HG03066 (cell line): ENCODE results near the gene OR2B2.
"Not testable (repeated sequence)": the region's sequence is repeated elsewhere in the genome, so short reads cannot be mapped to it uniquely, and the experiment has no call there.

Experiments
- ATAC-seq: cut with Tn5 transposase; IDR thresholded peaks from one replicate; pipeline ENCODE4 v1.9.1; 2021; ENCODE audit warnings: low read depth; ENCODE audit not compliant: unreplicated experiment

The OR2B2 gene

GRCh38 chr6:27911956-27912446 lies at the start of gene OR2B2:
OR2B2 (minus strand) TSS chr6:27912396; CDS start chr6:27912319, 77 bp downstream.
- ATAC-seq = no peak

GRCh38 chr6:27957516-27957915 lies 45.3 kb upstream of the OR2B2 start:
- ATAC-seq = no peak

GRCh38 chr6:27956941-27957340 lies 44.7 kb upstream of the OR2B2 start, which contains the start of gene OR2B6:
OR2B6 (plus strand) TSS chr6:27957241; CDS start chr6:27957241, 0 bp downstream.
- ATAC-seq = no peak

- no peak for ATAC-seq
Measured at GRCh38 chr6:27951040-27951439, 38.8 kb upstream of the OR2B2 start.

GRCh38 chr6:27948237-27948636 lies 36.0 kb upstream of the OR2B2 start:
- ATAC-seq = no peak

DNA sequence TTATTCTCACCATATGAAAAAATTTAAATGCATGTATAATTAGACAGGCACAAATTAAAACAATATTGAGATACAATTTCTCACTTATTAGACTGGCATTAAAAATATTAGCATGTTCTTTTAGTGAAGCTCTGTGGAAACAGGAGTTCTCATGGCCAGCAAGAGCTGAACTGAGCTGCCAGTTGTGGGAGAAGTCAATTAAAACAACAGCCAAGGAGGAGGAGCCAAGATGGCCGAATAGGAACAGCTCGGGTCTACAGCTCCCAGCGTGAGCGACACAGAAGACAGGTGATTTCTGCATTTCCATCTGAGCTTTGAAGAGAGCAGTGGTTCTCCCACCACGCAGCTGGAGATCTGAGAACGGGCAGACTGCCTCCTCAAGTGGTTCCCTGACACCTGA lies 30.9 kb upstream of the OR2B2 start:
- ATAC-seq = not testable (repeated sequence)

GRCh38 chr6:27940766-27941165 lies 28.6 kb upstream of the OR2B2 start:
- no peak for ATAC-seq

- ATAC-seq = no peak
Measured at GRCh38 chr6:27931209-27931608, 19.0 kb upstream of the OR2B2 start.

- ATAC-seq = not testable (repeated sequence)
Measured at GRCh38 chr6:27929930-27930329, 17.7 kb upstream of the OR2B2 start.

GRCh38 chr6:27928041-27928440 lies 15.8 kb upstream of the OR2B2 start:
- ATAC-seq = not testable (repeated sequence)

DNA sequence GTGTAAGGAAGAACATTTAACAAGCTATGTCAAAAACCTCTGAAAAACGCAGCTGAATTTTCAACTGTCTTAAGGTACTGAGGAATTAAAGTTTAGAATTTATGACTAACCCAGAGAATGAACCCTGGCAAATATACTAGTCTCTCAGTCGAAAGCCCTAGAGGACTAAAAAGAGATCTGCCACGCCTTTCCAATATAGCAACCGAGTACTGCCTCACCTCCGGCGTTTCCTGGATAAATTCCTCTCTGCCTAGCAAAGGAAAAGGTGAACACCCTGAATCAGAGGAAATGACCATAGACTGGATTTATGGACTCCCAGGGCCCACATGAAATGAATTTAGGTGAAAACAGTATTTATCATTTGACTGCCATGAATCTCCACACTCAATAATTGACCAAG lies 12.0 kb upstream of the OR2B2 start:
- no peak for ATAC-seq

GRCh38 chr6:27922949-27923348 lies 10.8 kb upstream of the OR2B2 start:
- no peak for ATAC-seq

DNA sequence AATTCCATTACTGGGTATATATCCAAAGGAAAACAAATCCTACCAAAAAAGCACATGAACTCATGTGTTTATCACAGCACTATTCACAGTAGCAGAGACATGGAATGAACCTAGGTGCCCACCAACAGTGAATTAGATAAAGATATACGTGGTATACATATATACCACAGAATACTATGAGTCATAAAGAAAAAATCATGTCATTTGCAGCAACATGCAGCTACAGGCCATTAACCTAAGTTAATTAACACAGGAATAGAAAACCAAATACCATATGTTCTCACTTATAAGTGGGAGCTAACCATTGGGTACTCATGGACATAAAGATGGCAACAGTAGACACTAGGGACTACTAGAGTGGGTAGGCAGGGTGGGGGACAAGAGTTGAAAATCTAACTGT lies 4.2 kb downstream of the OR2B2 start:
- no peak for ATAC-seq

DNA sequence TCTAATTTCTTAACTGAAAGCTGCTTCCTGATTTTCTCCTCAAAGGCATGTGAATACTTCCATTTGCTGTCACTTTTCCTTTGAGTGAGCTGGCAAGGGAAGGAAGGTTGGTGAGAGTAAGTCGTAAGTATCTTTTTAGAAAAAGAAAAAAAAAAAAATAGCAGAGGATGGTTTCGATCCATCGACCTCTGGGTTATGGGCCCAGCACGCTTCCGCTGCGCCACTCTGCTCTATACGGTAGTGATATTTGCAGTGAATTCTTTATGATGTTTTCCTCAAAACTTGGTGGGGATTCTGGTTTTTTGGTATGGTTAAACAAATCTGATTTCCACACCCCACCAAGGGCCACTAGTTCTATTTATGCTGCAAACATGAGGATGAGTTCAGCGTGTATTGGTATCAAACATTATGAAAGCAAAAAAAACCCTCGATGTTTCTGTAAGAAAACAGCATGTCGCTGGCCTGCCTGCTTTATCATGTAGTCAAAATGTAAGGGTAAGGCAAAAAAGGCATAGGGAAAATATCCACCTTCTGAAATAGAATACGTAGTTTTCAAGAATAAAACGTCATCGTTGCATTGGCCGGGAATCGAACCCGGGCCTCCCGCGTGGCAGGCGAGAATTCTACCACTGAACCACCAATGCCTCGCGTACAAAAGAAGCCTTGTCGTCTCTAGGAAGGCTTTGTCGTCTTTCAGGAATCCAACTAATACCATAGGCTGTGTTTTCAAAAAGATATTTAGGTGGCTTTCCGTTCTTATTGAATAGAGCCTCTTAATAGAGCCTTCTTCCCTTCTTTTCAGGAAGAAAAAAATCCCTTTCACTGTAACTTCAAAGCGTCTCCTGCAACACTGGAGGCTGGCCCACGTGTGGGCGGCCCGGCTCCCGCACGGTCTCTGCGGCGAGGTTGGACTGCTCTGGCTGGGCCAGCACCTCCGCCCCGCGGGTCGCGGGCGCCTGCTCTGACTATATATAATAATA lies 9.6 kb downstream of the OR2B2 start:
- peak; percentile 75 for ATAC-seq

GRCh38 chr6:27901801-27902200 lies 10.4 kb downstream of the OR2B2 start:
- ATAC-seq = no peak

- ATAC-seq = not testable (repeated sequence)
Measured at GRCh38 chr6:27900197-27900596, 12.0 kb downstream of the OR2B2 start.

DNA sequence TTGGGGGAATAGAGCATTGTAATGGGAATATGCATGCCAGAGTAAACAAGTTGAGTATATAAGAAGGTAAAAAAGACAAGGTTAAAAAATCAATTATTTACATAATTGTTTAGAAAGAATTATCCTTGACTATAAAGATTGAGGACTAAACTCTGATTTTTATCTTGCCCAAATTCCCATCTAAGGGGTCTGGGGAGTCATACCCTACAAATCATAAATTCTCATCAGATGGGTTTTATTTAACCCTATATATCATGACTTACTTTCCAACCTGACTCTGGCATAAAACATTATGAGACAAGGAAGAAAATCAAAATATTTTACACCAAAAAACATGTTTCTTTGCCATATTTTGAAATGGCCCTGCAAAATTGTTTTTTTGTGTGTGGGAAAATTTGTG lies 12.7 kb downstream of the OR2B2 start:
- ATAC-seq = no peak

DNA sequence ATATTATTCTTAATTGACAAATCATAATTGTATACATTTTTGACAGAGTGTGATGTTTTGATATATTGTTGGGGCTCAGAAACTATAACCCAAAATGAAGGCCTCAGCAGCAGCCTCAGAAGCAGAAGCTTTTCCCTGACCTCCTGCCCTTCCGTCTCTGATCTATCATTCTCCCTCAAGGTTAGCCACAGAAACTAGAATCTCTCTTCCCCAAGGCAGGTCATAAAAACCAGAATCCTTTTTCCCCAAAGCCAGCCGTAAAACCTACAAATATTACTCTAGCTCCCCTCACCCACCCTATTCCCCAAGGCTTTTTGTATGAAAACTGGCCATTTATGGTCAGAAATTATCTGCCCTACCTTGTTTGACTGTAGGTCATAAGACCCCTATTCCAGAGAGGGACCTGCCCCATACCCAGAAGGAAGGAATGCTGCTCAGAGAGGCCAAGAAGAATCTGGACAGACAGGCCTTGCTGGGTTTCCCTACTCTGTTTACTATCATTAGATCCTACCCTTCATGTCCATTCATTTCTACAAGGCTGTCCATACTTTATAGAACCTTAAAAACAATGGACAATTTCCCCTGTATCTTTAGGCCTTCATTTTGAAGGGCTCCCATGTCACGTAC lies 14.5 kb downstream of the OR2B2 start:
- no peak for ATAC-seq

GRCh38 chr6:27896398-27896796 lies 15.8 kb downstream of the OR2B2 start:
- ATAC-seq = no peak

DNA sequence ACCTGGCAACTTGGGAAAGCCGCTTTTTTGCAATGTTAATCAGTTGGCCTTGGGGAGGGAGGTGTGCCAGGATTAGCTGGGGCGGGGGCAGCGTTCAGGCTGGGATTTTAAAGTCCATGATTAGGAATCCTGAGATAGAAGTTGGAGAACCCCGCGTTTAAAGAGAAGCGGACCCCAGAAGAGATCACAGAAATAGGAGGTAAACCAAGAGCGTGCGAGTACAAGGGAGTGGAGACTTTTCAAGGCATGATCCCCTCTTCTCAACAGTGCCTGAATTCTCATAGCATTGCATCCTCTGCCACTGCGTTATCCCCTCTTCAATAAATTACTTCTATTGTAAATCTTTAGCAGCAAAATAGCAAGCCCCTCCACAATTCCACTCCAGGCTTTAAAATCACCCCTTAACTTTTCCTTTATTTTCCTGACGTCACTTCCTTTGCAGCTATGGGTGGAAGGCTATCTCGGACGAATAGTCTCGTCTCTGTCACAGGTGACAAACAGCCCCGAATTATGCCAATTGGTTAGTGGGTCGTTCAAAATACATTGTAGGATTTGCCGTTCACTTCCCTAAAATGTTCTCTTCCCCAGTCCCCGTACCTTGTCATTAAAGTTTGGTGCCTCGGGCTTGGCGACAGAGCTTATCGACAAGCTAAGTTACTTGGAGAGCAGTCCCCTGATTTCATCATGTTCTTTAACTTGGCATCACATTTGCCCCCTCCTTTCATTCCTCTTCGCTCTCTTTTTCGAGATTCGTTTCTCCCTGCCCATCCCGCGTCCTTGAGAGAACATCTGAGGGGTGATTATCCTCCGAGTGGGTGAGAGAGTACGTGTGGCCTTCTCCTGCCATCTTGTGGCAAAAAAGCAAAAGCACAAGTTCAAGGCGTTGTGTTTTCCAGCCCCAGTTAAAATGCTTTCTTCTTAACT lies 17.1 kb downstream of the OR2B2 start:
- no peak for ATAC-seq
